ENCODE data around the gene ERBB3.

ERBB3 gene

DNA sequence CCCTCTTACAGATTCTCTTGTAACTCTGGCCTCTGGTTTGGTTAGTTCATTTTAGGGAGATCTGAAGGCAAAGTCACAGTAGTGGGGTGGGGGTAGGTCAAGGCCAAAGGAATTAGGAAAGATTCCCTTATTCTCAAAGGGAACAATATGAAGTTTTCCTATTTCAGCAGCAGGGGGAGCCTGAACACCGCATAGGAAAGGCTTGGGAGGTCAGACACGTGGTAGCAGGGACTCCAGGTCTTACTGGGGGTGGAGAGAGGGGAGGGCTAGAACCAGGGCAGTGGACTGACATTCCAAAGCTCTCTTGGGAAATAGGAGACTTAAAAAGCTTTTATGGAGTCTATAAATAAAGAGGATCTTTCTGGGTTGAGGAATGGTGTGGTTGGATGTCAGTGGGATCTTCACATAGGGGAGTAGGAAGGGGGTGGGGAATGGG lies 39.4 kb downstream of the ERBB3 start:
- Histone ChIP-seq H3K4me1 (ENCODE audit: control insufficient read depth, insufficient read depth, low read length) (peaks cover 26% of the 10 kb centered on the region), H3K27ac (ENCODE audit: low read depth, low read length) (peak overlapping the region; percentile 91), H3K9ac (ENCODE audit: low read length) (no peak overlapping the region), H3K36me3 (ENCODE audit: control insufficient read depth, insufficient read depth, low read length) (peaks cover 12% of the 10 kb centered on the region), H3K27me3 (ENCODE audit: control insufficient read depth, insufficient read depth, low read length) (no peaks in the 10 kb centered on the region), H3K4me3 (ENCODE audit: low read length) (peak overlapping the region; percentile 86)

DNA sequence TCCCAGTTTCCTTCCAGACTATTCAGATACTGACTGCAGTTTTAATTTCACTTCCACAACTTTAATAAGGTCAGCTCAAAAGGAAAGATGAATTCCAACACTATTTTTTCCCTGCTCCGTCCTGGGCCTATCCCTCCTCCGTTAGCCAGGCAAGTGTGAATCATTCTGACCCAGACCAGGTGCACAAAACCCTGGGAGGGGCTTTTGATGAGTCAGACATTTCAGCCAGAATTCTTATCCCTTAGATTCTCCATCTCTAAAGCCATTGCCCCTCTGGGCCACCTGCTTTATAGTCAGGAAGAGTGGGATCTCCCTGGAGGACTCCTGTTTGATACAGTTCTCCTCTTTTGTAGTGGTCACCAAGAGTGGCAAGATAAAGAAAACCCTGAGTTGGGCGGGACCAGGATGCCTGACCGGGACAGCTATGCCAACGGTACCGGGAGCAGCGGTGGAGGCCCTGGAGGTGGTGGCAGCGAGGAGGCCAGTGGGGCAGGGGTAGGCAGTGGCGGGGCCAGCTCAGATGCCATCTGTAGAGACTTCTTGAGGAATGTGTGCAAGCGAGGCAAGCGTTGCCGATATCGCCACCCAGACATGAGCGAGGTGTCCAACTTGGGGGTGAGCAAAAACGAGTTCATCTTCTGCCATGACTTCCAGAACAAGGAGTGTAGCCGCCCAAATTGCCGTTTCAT lies 40.3 kb downstream of the ERBB3 start:
- Histone ChIP-seq H3K27me3 (ENCODE audit: control insufficient read depth, insufficient read depth, low read length) (no peaks in the 10 kb centered on the region), H3K4me3 (ENCODE audit: low read length) (no peak overlapping the region), H3K9ac (ENCODE audit: low read length) (no peak overlapping the region), H3K4me1 (ENCODE audit: control insufficient read depth, insufficient read depth, low read length) (peaks cover 26% of the 10 kb centered on the region), H3K36me3 (ENCODE audit: control insufficient read depth, insufficient read depth, low read length) (peaks cover 12% of the 10 kb centered on the region), H3K27ac (ENCODE audit: low read depth, low read length) (peak overlapping the region; percentile 91)

DNA sequence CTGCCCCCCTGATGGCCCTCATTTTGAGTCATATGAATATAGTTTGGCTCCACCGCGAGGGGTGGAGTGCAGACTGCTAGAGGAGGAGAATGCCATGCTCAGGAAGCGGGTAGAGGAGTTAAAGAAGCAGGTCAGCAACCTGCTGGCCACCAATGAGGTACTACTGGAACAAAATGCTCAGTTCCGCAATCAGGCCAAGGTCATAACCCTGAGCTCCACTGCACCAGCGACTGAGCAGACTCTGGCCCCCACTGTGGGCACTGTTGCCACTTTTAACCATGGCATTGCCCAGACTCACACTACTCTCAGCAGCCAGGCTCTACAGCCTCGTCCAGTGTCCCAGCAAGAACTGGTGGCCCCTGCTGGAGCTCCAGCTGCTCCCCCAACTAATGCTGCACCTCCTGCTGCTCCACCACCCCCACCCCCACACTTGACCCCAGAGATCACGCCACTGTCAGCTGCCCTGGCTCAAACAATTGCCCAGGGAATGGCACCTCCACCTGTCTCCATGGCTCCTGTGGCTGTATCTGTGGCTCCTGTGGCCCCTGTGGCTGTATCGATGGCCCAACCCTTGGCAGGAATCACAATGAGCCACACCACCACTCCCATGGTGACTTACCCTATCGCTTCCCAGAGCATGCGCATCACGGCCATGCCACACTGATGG lies 41.4 kb downstream of the ERBB3 start:
- Histone ChIP-seq H3K36me3 (ENCODE audit: control insufficient read depth, insufficient read depth, low read length) (peaks cover 12% of the 10 kb centered on the region), H3K9ac (ENCODE audit: low read length) (no peak overlapping the region), H3K4me1 (ENCODE audit: control insufficient read depth, insufficient read depth, low read length) (peaks cover 30% of the 10 kb centered on the region), H3K27ac (ENCODE audit: low read depth, low read length) (no peak overlapping the region), H3K4me3 (ENCODE audit: low read length) (no peak overlapping the region), H3K27me3 (ENCODE audit: control insufficient read depth, insufficient read depth, low read length) (no peaks in the 10 kb centered on the region)

DNA sequence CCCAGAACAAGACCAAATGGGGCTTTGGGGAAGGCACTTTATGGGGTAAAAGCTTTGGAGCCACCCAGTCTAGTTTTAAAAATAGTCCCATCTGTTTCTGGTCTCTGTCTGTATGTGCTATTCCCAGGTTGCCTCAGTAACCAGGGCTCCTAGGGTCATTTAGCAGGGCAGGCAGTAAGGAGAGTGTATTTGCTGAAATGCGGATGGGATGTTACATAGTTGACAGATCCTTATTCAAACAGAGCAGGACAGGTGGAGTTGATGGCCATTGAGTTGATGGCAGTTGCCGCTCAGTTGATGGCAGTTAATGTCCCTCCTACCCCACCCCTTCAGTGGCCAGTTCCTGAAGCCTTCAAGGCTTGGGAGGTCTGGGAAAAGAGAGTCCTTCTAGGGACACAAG lies 42.7 kb downstream of the ERBB3 start:
- no peak overlapping the region for H3K4me3 ChIP-seq (ENCODE audit: low read length)
- peaks cover 12% of the 10 kb centered on the region for H3K36me3 ChIP-seq (ENCODE audit: control insufficient read depth, insufficient read depth, low read length)
- H3K27me3 ChIP-seq (ENCODE audit: control insufficient read depth, insufficient read depth, low read length) = no peaks in the 10 kb centered on the region
- H3K27ac ChIP-seq (ENCODE audit: low read depth, low read length) = no peak overlapping the region
- no peak overlapping the region for H3K9ac ChIP-seq (ENCODE audit: low read length)
- peaks cover 40% of the 10 kb centered on the region for H3K4me1 ChIP-seq (ENCODE audit: control insufficient read depth, insufficient read depth, low read length)

DNA sequence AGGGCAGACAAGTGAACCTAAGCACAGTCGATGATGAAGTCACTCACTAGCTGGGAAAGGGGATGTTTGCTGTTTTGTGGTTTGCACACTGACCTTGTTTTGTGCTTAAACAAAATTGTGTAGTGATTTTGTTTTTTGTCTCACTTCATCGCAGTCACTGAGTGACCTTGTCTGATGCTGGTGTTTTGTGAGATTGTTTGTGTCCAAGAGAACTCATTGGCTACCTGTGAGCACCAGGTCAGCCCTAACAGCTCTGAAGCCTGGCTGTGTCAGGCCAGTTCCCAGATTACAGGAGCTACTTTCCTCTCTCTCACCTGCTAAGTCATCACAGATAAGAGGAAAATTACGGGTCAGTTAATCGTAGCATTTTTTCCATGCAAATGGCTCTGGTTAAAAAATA lies 44.2 kb downstream of the ERBB3 start:
- Histone ChIP-seq H3K27me3 (ENCODE audit: control insufficient read depth, insufficient read depth, low read length) (no peaks in the 10 kb centered on the region), H3K27ac (ENCODE audit: low read depth, low read length) (no peak overlapping the region), H3K36me3 (ENCODE audit: control insufficient read depth, insufficient read depth, low read length) (peaks cover 12% of the 10 kb centered on the region), H3K9ac (ENCODE audit: low read length) (no peak overlapping the region), H3K4me1 (ENCODE audit: control insufficient read depth, insufficient read depth, low read length) (peaks cover 31% of the 10 kb centered on the region), H3K4me3 (ENCODE audit: low read length) (no peak overlapping the region)

DNA sequence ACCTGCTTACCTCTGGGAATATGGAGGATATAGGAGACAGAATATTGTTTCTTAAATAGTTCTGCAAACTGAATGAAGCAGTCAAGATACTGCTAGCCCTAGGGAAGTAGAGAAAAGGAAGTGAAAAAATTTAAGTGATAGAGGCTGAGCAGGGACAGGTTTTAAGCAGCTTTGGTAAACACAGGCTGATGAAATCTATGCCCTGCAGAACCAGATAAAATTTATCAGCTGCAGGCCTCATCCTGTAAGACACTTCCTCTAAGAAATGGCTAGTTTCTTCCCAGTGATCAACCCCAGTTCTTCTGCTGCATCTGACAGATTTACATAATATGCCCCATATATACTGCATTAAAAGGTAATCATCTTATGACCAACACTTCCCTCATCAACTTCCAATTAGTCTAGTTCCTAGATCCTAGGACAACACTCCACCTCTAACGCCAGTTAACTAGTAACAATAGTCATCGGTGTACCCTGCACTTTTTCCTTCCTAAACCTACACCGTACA lies 46.8 kb downstream of the ERBB3 start:
- peaks cover 28% of the 10 kb centered on the region for H3K4me1 ChIP-seq (ENCODE audit: control insufficient read depth, insufficient read depth, low read length)
- H3K27ac ChIP-seq (ENCODE audit: low read depth, low read length) = peak overlapping the region; percentile 70
- H3K4me3 ChIP-seq (ENCODE audit: low read length) = peak overlapping the region; percentile 46
- peaks cover 7% of the 10 kb centered on the region for H3K36me3 ChIP-seq (ENCODE audit: control insufficient read depth, insufficient read depth, low read length)
- H3K9ac ChIP-seq (ENCODE audit: low read length) = no peak overlapping the region
- no peaks in the 10 kb centered on the region for H3K27me3 ChIP-seq (ENCODE audit: control insufficient read depth, insufficient read depth, low read length)

DNA sequence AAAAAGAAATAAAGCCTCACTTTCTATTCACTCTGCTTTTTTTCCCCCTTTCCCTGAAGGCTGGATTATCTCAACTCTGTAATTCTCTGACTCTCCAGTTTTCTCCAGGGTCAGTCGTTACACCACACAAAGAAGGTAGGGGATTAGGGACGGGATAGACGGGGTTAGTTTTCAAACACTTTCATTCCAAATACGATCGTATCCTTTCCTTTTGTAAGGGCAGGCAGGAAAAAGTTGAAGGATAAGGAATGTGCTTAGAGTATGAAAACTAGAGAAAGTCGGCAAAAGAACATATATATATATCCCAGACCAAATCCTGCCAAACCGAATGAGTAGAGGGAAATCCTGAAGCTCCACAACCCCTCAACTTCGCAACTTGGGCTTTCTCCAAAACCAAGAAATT lies 47.5 kb downstream of the ERBB3 start:
- H3K36me3 ChIP-seq (ENCODE audit: control insufficient read depth, insufficient read depth, low read length) = peaks cover 14% of the 10 kb centered on the region
- peaks cover 24% of the 10 kb centered on the region for H3K4me1 ChIP-seq (ENCODE audit: control insufficient read depth, insufficient read depth, low read length)
- H3K4me3 ChIP-seq (ENCODE audit: low read length) = peak overlapping the region; percentile 46
- H3K27ac ChIP-seq (ENCODE audit: low read depth, low read length) = peak overlapping the region; percentile 70
- H3K27me3 ChIP-seq (ENCODE audit: control insufficient read depth, insufficient read depth, low read length) = no peaks in the 10 kb centered on the region
- H3K9ac ChIP-seq (ENCODE audit: low read length) = no peak overlapping the region

DNA sequence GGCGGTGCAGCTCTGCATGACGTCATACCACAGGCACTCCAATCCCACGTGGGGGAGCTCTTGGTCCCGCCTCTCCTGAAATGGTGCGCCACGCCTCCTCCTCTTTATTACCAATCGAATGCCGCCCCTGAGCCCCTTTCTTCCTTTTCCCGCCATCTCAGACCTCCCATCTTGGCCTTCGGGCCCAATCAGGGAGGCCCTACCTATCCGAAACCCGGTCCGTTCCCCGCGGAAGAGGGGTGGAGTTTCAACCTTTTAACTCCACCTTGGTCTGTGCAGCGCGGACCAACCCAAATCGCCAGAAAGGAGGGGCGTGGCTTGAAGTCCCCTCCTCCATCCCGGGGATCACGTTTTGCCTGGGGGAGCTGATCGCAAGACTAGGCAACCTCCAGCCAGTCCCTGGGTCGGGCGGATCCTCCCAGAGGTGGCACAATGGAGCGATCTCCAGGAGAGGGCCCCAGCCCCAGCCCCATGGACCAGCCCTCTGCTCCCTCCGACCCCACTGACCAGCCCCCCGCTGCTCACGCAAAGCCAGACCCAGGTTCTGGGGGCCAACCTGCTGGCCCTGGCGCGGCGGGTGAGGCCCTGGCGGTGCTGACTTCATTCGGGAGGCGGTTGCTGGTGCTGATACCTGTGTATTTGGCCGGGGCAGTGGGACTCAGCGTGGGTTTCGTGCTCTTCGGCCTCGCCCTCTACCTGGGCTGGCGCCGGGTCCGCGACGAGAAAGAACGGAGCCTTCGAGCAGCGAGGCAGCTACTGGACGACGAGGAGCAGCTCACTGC lies 48.1 kb downstream of the ERBB3 start, which contains the start of gene ESYT1:
Gene ESYT1 (plus strand): TSS at position 380 of the 782 bp plus-strand sequence. CDS start 53 bp downstream, at position 433.
- peaks cover 18% of the 10 kb centered on the region for H3K36me3 ChIP-seq (ENCODE audit: control insufficient read depth, insufficient read depth, low read length)
- peak within 1 kb of the TSS; percentile 77 for H3K9ac ChIP-seq (ENCODE audit: low read length)
- peak within 1 kb of the TSS; percentile 95 for H3K27ac ChIP-seq (ENCODE audit: low read depth, low read length)
- H3K27me3 ChIP-seq (ENCODE audit: control insufficient read depth, insufficient read depth, low read length) = no peaks in the 10 kb centered on the region
- peaks cover 19% of the 10 kb centered on the region for H3K4me1 ChIP-seq (ENCODE audit: control insufficient read depth, insufficient read depth, low read length)
- H3K4me3 ChIP-seq (ENCODE audit: low read length) = peak within 1 kb of the TSS; percentile 94

DNA sequence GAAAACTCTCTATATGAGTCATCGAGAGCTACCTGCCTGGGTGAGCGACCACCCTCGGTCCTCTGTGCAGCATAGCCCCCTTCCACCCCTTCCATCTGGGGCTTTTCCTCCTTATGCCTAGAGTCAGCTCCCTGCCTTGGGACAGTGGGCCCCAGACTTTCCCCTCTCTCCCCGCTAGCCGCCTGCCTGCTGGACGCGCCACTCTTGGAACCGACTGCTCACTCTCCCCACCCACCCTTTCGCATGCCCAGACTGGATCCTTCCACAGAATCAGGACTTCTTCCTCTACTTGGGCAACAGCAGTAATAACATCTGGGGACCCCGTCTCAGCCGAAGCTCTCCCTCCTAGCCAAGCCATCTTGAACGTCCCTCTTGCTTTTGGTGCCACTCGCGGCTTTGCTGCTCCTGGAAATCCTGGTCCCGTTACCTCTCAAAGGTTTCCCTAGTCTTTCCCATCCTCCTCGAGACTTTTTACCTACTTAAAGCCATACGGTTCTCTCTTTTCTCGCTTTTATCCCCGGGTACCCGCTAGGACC lies 48.8 kb downstream of the ERBB3 start:
- Histone ChIP-seq H3K9ac (ENCODE audit: low read length) (peak overlapping the region; percentile 77), H3K4me3 (ENCODE audit: low read length) (peak overlapping the region; percentile 94), H3K27me3 (ENCODE audit: control insufficient read depth, insufficient read depth, low read length) (no peaks in the 10 kb centered on the region), H3K27ac (ENCODE audit: low read depth, low read length) (peak overlapping the region; percentile 95), H3K36me3 (ENCODE audit: control insufficient read depth, insufficient read depth, low read length) (peaks cover 24% of the 10 kb centered on the region), H3K4me1 (ENCODE audit: control insufficient read depth, insufficient read depth, low read length) (peaks cover 19% of the 10 kb centered on the region)

DNA sequence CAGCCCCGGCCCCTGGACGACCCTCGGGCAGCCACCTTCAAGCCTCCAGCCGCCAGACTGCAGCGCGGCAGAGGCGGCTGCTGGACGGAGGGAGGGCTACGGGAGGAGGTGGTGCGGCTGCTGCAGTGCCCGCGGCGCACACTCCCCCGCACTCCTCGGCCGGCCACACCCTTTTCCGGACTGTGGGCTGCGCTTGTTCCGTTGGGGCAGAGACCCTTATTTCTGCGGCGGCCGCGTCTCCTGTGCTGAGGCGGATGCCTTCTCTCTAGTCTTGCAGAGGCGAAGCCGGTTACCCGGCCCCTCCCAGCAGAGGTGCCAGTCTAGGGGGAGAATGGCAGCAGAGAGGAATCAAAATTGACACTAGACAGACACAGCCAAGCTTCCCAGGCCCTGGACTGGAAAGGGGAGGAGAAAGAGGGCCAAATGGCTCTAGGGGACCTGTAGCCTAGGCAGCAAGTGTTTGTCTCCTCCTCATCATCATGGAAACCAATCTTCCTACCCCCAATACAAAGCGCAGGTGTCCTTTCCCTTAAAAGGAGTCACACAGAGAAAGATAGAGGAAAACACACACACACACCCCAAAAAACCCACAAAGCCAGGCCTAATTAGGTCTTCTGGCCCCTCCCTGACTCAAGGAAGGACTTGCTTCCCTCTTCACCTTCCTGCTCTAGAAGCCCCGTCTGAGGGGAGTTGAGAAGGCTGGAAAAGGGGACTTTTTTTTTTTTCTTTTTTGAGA lies 49.4 kb downstream of the ERBB3 start:
- H3K4me1 ChIP-seq (ENCODE audit: control insufficient read depth, insufficient read depth, low read length) = peaks cover 19% of the 10 kb centered on the region
- H3K27ac ChIP-seq (ENCODE audit: low read depth, low read length) = peak overlapping the region; percentile 95
- peaks cover 30% of the 10 kb centered on the region for H3K36me3 ChIP-seq (ENCODE audit: control insufficient read depth, insufficient read depth, low read length)
- peak overlapping the region; percentile 77 for H3K9ac ChIP-seq (ENCODE audit: low read length)
- H3K4me3 ChIP-seq (ENCODE audit: low read length) = peak overlapping the region; percentile 94
- no peaks in the 10 kb centered on the region for H3K27me3 ChIP-seq (ENCODE audit: control insufficient read depth, insufficient read depth, low read length)

DNA sequence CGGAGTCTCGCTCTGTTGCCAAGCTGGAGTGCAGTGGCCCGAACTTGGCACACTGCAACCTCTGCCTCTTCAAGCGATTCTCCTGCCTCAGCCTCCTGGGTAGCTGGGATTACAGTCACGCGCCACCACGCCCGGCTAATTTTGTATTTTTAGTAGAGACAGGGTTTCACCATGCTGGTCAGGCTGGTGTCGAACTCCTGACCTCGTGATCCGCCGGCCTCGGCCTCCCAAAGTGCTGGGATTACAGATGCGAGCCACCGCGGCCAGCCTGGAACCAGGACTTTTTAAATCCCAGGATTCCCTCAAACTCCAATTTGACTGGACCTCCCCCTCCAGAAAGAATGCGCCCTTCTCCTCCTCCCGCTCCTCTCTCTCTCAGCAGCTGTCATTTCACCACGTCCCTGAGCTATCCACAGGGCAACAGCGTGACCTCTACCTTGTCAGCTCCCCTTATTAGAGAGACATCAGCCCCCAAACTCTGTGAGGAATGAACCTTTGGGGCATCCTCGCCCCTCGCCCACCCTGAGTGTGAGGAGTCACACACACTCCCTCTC lies 50.1 kb downstream of the ERBB3 start:
- no peak overlapping the region for H3K9ac ChIP-seq (ENCODE audit: low read length)
- H3K36me3 ChIP-seq (ENCODE audit: control insufficient read depth, insufficient read depth, low read length) = peaks cover 30% of the 10 kb centered on the region
- no peaks in the 10 kb centered on the region for H3K27me3 ChIP-seq (ENCODE audit: control insufficient read depth, insufficient read depth, low read length)
- peaks cover 19% of the 10 kb centered on the region for H3K4me1 ChIP-seq (ENCODE audit: control insufficient read depth, insufficient read depth, low read length)
- H3K27ac ChIP-seq (ENCODE audit: low read depth, low read length) = peak overlapping the region; percentile 95
- H3K4me3 ChIP-seq (ENCODE audit: low read length) = peak overlapping the region; percentile 94

Measured in rectal smooth muscle tissue (tissue), 1 donor.